Kidney capillary endothelial cell (primary cell): Measurements from ENCODE around the gene KLHDC8A.
"Not testable (repeated sequence)": the region's sequence is repeated elsewhere in the genome, so short reads cannot be mapped to it uniquely, and the experiment has no call there.

Source experiments
- DNase-seq: peaks from one replicate; pipeline ENCODE4 v3.0.0-alpha.2; 2018; ENCODE audit warnings: low spot score

The KLHDC8A gene

GRCh38 chr1:205318231-205318991 is 38.3 kb downstream of the KLHDC8A start:
- DNase-seq: no peak

DNA sequence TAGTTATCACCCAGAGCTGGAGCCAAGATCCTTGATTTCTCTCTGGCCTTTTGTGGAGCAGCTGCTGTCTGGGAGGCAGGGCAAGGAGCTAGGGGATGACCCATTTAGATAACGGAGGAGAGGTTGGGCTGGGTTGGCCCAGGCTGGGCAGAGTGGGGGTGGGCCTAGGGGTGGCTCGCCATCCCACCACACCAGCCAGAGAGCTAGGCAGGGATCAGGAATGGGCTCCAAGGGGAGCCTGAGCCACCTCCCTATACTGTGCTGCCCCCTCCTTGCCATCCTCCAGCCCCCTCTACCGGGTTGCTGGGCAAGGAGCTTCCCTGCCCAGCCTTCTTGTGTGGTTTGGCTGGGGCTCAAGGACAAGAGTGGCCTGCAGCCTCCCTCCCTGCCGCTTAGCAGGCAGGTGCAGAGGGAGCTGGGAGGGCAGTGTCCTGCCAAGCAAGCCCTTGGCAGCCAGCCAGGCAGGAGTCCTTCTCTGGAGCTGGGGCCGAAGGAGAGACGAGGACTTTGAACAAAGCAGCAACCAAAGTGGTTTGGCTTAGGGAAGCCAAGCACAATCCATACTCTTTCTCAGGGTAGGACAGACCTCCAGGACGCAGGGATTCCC is 39.3 kb downstream of the KLHDC8A start:
- no peak for DNase-seq

- DNase-seq: no peak
Measured at GRCh38 chr1:205316161-205316566, 40.6 kb downstream of the KLHDC8A start.

- DNase-seq: no peak
Measured at GRCh38 chr1:205315008-205315618, 41.6 kb downstream of the KLHDC8A start.

- no peak for DNase-seq
Measured at GRCh38 chr1:205313563-205314308, 43.0 kb downstream of the KLHDC8A start.

DNA sequence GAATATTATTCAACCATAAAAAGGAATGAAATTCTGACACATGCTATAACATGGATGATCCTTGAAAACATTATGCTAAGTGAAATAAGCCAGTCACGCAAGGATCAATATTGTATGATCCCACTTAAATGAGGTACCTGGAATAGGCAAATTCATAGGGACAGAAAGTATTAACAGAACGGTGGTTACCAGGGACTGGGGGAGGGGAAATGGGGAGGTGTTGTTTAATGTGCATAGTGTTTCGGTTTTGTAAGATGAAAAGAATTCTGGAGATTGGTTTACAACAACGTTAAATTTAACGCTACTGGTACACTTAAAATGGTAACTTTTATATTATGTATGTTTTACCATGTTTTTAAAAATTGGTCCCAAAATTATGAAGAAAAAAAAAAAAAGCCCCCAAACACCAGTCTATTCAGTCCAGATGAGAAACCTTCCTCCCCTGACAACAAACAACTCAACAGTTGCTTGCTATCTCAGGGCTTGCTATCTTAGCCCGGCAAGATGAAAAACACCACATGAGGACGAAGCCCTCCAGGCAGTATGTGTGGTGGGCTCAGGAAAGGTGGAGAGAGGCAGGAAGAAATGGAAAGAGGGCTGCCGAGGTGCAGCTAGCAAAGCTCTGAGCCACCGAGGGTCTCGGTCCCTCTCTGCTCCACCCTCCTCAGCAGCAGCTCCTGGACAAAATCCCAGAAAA is 43.7 kb downstream of the KLHDC8A start:
- DNase-seq: no peak

DNA sequence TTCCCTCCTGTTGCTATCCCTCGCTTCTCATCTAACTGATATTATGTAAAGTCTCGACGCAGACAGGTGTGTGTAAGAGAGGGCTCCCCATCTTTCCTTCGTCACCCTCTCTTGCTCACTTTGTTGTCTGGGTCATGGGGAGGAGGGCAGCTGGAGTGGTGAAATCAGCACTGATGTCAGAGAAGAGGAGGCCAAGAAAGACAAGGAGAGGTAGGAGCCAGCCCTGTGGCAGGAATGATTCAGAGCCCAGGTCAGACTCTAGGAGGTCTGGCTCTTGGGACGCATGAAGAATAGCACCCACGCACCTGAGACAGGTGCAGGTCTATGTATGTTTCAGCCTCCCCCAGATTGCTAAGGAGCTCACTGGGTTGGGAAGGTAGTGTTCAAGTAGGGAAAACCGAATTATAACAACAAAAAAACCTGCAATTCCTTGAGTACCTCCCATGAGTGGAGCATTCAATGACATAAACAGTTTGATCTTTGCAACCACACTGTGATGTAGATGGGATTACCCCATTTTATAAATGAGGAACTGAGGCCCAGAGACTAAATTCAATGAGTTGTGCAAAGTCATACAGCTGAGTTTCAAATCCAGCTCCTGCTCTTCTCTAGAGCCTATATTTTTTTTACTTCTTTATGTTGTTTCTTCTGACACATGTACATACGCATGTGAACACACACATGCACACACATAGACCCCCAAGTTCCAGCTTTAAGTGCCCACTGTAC is 45.6 kb downstream of the KLHDC8A start:
- no peak for DNase-seq

DNA sequence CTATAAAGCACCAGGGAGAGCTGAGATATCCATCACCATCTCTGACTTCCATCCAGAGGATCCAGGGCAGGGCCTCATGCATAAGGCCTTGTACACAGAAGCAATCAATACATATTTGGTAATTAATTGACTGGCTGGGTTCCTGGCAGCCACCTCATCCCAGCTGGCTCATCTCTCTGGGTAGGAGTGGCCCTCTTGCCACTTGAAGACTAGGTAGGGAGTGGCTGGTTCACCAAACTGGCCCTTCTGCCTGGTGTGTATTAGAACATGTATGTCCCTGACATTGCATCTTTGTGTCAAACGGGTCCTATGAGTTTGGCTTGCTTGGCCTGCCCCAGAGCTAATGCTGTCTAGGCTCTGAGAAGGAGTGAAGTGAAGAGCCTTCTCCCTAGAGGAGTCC is 47.0 kb downstream of the KLHDC8A start:
- no peak for DNase-seq

- DNase-seq: no peak
Measured at GRCh38 chr1:205306929-205307566, 49.7 kb downstream of the KLHDC8A start.

DNA sequence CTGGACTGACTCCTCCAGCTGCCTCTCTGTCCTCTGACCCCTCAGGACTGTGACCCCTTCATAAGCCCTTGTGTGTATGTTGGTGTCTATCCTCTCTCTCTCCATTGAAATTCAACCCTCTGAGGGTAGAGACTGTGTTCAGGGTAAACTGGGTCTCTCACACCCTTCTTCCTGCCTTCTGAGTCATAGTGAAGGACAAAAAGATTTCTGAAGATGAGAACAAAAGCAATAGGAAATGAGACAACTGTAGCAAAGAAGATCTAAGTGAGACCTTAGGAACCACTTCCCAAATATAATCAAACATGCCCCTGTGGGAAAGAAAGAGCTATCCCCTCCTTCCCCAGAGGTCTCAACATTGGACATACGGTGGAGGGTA is 52.0 kb downstream of the KLHDC8A start:
- DNase-seq: no peak

DNA sequence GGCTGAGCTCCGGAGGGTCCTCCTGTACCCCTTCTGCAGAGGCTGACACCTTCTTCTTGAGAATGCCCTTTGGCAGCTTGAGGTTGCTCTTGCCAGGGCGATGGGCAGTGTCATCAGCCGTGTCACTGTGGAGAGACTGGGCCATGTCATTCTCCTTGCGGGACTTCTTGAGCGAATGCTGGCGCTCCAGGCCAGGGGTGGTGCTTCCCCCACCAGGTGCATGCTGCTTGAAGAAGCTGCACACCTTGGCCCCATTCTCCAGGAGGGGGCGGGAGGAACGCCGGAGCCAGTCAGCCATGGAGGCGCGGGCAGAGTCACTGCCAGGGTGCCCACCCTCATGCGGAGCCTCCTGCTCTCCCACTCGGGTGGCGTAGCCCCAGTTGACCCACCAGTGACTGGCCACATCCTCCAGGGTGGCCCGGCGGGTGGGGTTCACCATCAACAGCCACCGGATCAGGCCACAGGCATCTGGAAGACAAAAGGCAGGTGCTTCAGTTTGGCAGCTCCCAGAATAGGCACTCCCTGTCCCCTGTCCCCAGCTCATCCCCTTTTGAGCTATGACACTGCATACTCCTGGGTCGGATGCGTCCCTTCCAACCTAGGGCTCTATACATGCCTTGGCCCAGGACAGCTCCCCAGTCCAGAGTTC is 52.6 kb downstream of the KLHDC8A start:
- DNase-seq: no peak

- no peak for DNase-seq
Measured at GRCh38 chr1:205303247-205303888, 53.4 kb downstream of the KLHDC8A start.

- no peak for DNase-seq
Measured at GRCh38 chr1:205301842-205302588, 54.7 kb downstream of the KLHDC8A start.

- DNase-seq: no peak
Measured at GRCh38 chr1:205301205-205301821, 55.4 kb downstream of the KLHDC8A start.

- no peak for DNase-seq
Measured at GRCh38 chr1:205300149-205300548, 56.6 kb downstream of the KLHDC8A start.

DNA sequence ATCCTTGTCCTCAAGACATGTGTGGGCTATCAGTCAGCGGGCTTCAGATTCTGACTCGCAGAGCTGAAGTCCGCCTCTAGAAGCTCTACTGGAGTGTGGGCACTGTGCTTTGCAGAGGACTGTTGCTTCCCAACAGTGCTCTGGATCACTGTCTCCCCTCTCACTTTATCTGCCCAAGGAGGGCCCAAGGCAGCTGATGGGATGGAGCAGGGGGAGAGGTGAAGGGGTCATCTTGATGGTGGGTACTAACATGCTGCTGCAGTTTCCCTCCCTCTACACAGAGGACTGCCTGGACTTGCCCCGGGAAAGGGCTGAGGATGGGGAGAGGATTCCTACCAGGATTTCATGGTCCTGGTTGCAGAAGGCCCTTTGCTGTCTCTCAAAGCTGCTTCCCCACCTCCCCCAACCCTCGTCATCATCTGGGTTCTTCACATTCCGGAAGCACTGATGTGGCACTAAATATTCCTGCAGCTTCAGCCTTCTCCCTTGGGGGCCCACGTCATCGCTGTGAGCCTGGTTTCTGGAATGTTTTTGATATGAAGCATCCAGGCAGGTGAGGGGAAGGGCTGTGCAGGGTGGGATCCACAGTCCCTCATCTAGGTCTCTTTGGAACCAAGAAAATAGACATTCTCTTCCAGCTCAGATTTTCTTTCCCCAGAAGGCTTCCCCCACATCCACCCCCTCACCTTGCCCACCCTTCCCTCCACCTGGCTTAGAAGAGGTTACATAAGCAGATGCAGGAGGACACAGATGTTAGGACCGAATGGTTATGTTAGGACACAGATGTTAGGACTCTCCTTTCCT is 58.3 kb downstream of the KLHDC8A start:
- DNase-seq: peak; percentile 94

DNA sequence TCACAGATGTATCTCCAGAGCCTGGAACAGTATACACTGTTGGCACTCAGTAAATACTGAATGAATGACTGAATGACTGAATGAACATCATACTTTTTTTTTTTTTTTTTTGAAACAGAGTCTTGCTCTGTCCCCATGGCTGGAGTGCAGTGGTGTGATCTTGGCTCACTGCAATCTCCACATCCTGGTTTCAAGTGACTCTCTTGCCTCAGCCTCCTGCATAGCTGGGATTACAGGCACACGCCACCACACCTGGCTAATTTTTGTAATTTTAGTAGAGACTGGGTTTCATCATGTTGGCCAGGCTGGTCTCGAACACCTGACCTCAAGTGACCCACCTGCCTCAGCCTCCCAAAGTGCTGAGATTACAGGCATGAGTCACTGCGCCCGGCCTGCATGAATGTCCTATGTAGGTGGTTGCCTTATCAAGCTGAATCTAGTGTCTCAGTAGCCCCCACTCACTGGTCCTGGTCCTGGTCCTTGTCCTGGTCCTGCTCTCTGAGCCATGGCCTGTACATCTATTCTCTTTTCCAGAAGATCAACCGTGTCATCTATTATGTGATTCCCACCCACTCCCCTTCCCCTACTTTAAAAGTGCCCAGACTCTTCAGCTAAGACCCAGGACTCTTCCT is 59.1 kb downstream of the KLHDC8A start:
- not testable (repeated sequence) for DNase-seq
